ENCODE results near the gene MAPK13.
A peak's percentile ranks its signal among the peaks of the same experiment; 100 is the strongest.

The MAPK13 gene

GRCh38 chr6:36102853-36103252 is 27.5 kb upstream of the MAPK13 start:
- no peak for ATAC-seq (replicated peaks)
- H3K4me1 Mint-ChIP-seq (ENCODE audit: low read depth in 2 of 2) = peaks cover 26 to 54% of the 10 kb centered on the region in 2 donors
- H3K27me3 Mint-ChIP-seq = no peaks in the 10 kb centered on the region
- no peak for DNase-seq
- no peaks in the 10 kb centered on the region for H3K9me3 Mint-ChIP-seq
- peaks cover 4% of the 10 kb centered on the region for H3K36me3 Mint-ChIP-seq (ENCODE audit: insufficient read depth)
- H3K4me3 Mint-ChIP-seq = no peak overlapping the region
- H3K27ac Mint-ChIP-seq = peak overlapping the region; percentile 5 to 78

GRCh38 chr6:36104836-36105235 is 25.5 kb upstream of the MAPK13 start:
- H3K36me3 Mint-ChIP-seq (ENCODE audit: insufficient read depth) = peaks cover 11% of the 10 kb centered on the region
- DNase-seq = no peak
- ATAC-seq (replicated peaks) = no peak
- peaks cover 22 to 53% of the 10 kb centered on the region in 2 donors for H3K4me1 Mint-ChIP-seq (ENCODE audit: low read depth in 2 of 2)
- no peak overlapping the region for H3K27ac Mint-ChIP-seq
- no peaks in the 10 kb centered on the region for H3K27me3 Mint-ChIP-seq
- H3K4me3 Mint-ChIP-seq = no peak overlapping the region
- H3K9me3 Mint-ChIP-seq = no peaks in the 10 kb centered on the region

DNA sequence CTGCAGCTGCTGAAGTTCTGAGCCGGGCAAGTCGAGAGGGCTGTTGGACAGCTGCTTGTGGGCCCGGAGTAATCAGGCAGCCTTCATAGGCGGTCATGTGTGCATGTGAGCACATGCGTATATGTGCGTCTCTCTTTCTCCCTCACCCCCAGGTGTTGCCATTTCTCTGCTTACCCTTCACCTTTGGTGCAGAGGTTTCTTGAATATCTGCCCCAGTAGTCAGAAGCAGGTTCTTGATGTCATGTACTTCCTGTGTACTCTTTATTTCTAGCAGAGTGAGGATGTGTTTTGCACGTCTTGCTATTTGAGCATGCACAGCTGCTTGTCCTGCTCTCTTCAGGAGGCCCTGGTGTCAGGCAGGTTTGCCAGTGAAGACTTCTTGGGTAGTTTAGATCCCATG is 21.2 kb upstream of the MAPK13 start:
- Mint-ChIP-seq H3K4me1 (ENCODE audit: low read depth in 2 of 2) (peaks cover 26 to 49% of the 10 kb centered on the region in 2 donors), H3K4me3 (peak overlapping the region; percentile 5 to 25), H3K36me3 (ENCODE audit: insufficient read depth) (peaks cover 25% of the 10 kb centered on the region), H3K27ac (peak overlapping the region; percentile 67 to 76), H3K27me3 (no peaks in the 10 kb centered on the region), H3K9me3 (no peaks in the 10 kb centered on the region)
- ATAC-seq (replicated peaks) (peak; percentile 92), DNase-seq (no peak)

- Mint-ChIP-seq H3K9me3 (no peaks in the 10 kb centered on the region), H3K4me1 (ENCODE audit: low read depth in 2 of 2) (peaks cover 33 to 52% of the 10 kb centered on the region in 2 donors), H3K4me3 (no peak overlapping the region), H3K36me3 (ENCODE audit: insufficient read depth) (peaks cover 25% of the 10 kb centered on the region), H3K27me3 (no peaks in the 10 kb centered on the region), H3K27ac (peak overlapping the region in 1 of 2 donors; percentile 67)
- DNase-seq = no peak
- ATAC-seq (replicated peaks) = no peak
Observed at GRCh38 chr6:36110050-36110449, 20.3 kb upstream of the MAPK13 start.

GRCh38 chr6:36110863-36111262 is 19.4 kb upstream of the MAPK13 start:
- ATAC-seq (replicated peaks) (no peak), DNase-seq (no peak)
- Mint-ChIP-seq H3K36me3 (ENCODE audit: insufficient read depth) (peaks cover 30% of the 10 kb centered on the region), H3K4me1 (ENCODE audit: low read depth in 2 of 2) (peaks cover 36 to 53% of the 10 kb centered on the region in 2 donors), H3K27ac (no peak overlapping the region), H3K4me3 (no peak overlapping the region), H3K27me3 (no peaks in the 10 kb centered on the region), H3K9me3 (no peaks in the 10 kb centered on the region)

GRCh38 chr6:36111526-36111925 is 18.8 kb upstream of the MAPK13 start:
- Mint-ChIP-seq H3K4me3 (no peak overlapping the region), H3K27me3 (no peaks in the 10 kb centered on the region), H3K4me1 (ENCODE audit: low read depth in 2 of 2) (peaks cover 40 to 55% of the 10 kb centered on the region in 2 donors), H3K27ac (no peak overlapping the region), H3K36me3 (ENCODE audit: insufficient read depth) (peaks cover 30% of the 10 kb centered on the region), H3K9me3 (no peaks in the 10 kb centered on the region)
- ATAC-seq (replicated peaks) (no peak), DNase-seq (no peak)

DNA sequence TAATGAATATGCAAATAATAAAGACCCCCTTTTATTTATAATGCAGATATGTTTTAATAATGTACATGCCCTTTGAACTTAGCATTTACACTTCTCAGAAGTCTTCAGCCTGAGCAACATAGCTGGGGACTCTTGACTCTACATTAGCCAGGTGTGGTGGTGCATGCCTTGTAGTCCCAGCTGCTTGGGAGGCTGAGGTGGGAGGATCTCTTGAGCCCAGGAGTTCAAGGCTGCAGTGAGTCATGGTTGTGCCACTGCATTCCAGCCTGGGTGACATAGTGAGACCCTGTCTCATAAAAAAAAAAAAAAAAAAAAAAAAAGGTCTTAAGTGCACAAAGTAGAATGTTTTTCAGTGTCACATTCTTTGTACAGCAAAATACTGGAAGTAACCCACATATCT is 17.3 kb upstream of the MAPK13 start:
- no peak overlapping the region for H3K27ac Mint-ChIP-seq
- peaks cover 27% of the 10 kb centered on the region for H3K36me3 Mint-ChIP-seq (ENCODE audit: insufficient read depth)
- H3K4me1 Mint-ChIP-seq (ENCODE audit: low read depth in 2 of 2) = peaks cover 54 to 69% of the 10 kb centered on the region in 2 donors

DNA sequence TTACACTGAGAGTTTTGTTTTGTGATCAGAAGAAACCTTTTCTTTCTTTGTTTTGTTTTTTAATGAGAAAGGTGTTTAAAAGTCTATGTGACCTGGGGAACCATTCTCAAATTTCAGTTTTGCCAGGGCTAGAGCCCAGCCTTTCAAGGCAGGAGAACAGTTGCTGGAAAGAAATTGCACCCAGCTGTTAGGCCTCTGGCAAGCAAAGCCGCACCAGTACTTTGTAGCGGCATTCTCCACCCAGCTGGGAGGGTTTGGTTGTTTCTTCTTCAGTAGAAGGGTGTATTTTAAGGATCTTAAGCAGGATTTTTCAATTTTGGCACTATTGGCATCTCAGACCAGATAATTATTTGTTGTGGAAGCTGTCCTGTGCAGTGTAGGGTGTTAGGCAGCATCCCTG is 16.6 kb upstream of the MAPK13 start:
- Mint-ChIP-seq H3K9me3 (no peaks in the 10 kb centered on the region), H3K36me3 (ENCODE audit: insufficient read depth) (peaks cover 27% of the 10 kb centered on the region), H3K27ac (peak overlapping the region in 1 of 2 donors; percentile 71), H3K27me3 (no peaks in the 10 kb centered on the region), H3K4me3 (peak overlapping the region; percentile 65 to 68), H3K4me1 (ENCODE audit: low read depth in 2 of 2) (peaks cover 60 to 71% of the 10 kb centered on the region in 2 donors)
- DNase-seq = no peak
- no peak for ATAC-seq (replicated peaks)

More for the DNA sequence above, 17.3 kb upstream of the MAPK13 start:
- DNase-seq (no peak), ATAC-seq (replicated peaks) (no peak)
- no peaks in the 10 kb centered on the region for H3K27me3 Mint-ChIP-seq
- peak overlapping the region; percentile 25 to 68 for H3K4me3 Mint-ChIP-seq
- no peaks in the 10 kb centered on the region for H3K9me3 Mint-ChIP-seq

GRCh38 chr6:36114798-36115408 is 15.4 kb upstream of the MAPK13 start:
- peak overlapping the region; percentile 71 to 77 for H3K27ac Mint-ChIP-seq
- H3K4me1 Mint-ChIP-seq (ENCODE audit: low read depth in 2 of 2) = peaks cover 63 to 71% of the 10 kb centered on the region in 2 donors
- peak; percentile 49 for ATAC-seq (replicated peaks)
- no peaks in the 10 kb centered on the region for H3K27me3 Mint-ChIP-seq
- DNase-seq = peak in 1 of 3 experiments; percentile 22
- no peaks in the 10 kb centered on the region for H3K9me3 Mint-ChIP-seq
- H3K36me3 Mint-ChIP-seq (ENCODE audit: insufficient read depth) = peaks cover 31% of the 10 kb centered on the region
- H3K4me3 Mint-ChIP-seq = peak overlapping the region; percentile 65 to 68

DNA sequence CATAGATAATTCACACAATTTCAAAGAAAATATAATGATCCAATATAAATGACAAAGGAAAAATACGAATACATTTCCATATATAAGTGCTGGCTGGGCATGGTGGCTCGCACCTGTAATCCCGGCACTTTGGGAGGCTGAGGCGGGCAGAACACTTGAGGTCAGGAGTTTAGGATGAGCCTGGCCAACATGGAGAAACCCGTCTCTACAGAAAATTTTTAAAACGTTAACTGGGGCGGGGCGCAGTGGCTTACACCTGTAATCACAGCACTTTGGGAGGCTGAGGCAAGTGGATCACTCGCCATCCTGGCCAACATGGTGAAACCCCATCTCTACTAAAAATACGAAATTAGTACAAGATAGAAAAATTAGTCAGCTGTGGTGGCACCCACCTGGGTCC is 14.9 kb upstream of the MAPK13 start:
- ATAC-seq (replicated peaks) = no peak

DNA sequence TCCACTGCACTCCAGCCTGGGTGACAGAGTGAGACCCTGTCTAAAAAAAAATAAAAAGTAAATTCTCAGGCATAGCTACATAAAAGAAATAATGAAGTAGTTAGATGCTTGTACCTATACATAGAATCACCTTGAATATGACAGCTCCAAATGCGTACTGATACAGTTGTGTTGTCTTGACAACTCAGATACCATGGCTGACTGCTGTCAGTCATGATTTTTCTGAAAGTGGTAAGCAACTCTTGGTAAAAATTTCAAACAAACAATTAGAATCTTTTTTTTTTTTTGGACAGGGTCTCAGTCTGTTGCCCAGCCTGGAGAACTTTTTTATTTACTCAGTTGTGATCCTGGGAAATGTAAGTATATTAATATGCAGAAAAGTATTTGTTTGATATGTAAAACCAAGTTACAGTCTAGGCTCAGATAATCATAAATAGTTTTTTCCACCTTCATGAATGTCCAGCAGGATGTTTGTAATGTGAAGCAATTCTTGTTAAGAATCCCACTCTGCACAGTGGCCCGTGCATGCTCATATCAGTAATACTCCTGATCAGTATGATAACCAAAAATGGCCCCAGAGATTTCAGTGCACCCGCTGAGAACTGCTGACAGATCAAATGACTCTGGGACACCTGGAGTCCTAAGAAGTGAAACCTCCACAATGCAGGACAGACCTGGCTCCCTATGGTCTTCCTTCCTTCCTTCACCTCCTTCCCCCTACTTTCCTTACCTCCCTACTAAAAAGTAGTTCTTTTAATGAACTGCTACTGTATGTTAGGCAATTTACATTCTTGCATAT is 14.0 kb upstream of the MAPK13 start:
- Mint-ChIP-seq H3K9me3 (no peaks in the 10 kb centered on the region), H3K27ac (peak overlapping the region; percentile 96 to 99), H3K4me3 (peak overlapping the region; percentile 65 to 68), H3K36me3 (ENCODE audit: insufficient read depth) (peaks cover 22% of the 10 kb centered on the region), H3K4me1 (ENCODE audit: low read depth in 2 of 2) (peaks cover 74 to 80% of the 10 kb centered on the region in 2 donors), H3K27me3 (no peaks in the 10 kb centered on the region)
- no peak for ATAC-seq (replicated peaks)
- no peak for DNase-seq

More for the DNA sequence above, 14.9 kb upstream of the MAPK13 start:
- Mint-ChIP-seq H3K27me3 (no peaks in the 10 kb centered on the region), H3K4me1 (ENCODE audit: low read depth in 2 of 2) (peaks cover 68 to 71% of the 10 kb centered on the region in 2 donors), H3K36me3 (ENCODE audit: insufficient read depth) (peaks cover 28% of the 10 kb centered on the region), H3K4me3 (peak overlapping the region; percentile 65 to 68), H3K9me3 (no peaks in the 10 kb centered on the region), H3K27ac (peak overlapping the region; percentile 71 to 77)
- no peak for DNase-seq

DNA sequence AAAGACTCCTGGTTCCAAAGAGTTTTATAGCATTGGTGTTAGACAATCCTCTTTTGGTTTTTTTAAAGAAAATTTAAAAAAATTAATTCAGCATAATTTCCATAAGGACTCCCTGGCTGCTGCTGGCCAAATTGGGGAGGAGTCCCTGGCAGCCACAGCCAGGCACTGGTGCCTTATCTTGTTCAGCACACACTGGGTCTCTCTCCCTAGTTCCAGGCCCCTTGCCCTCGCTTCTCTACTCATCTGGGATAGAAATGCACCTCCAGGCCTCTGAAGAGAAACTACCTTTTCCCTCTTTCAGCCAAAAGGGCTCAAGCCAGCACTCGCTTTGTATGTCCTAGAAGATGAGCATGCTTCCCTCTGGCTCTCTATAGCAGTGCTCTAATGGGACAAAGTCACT is 13.4 kb upstream of the MAPK13 start:
- peaks cover 18% of the 10 kb centered on the region for H3K36me3 Mint-ChIP-seq (ENCODE audit: insufficient read depth)
- ATAC-seq (replicated peaks) (no peak), DNase-seq (no peak)
- H3K4me1 Mint-ChIP-seq (ENCODE audit: low read depth in 2 of 2) = peaks cover 75 to 86% of the 10 kb centered on the region in 2 donors
- H3K27me3 Mint-ChIP-seq = no peaks in the 10 kb centered on the region
- peak overlapping the region; percentile 96 to 99 for H3K27ac Mint-ChIP-seq
- H3K4me3 Mint-ChIP-seq = peak overlapping the region; percentile 5 to 65
- no peaks in the 10 kb centered on the region for H3K9me3 Mint-ChIP-seq

DNA sequence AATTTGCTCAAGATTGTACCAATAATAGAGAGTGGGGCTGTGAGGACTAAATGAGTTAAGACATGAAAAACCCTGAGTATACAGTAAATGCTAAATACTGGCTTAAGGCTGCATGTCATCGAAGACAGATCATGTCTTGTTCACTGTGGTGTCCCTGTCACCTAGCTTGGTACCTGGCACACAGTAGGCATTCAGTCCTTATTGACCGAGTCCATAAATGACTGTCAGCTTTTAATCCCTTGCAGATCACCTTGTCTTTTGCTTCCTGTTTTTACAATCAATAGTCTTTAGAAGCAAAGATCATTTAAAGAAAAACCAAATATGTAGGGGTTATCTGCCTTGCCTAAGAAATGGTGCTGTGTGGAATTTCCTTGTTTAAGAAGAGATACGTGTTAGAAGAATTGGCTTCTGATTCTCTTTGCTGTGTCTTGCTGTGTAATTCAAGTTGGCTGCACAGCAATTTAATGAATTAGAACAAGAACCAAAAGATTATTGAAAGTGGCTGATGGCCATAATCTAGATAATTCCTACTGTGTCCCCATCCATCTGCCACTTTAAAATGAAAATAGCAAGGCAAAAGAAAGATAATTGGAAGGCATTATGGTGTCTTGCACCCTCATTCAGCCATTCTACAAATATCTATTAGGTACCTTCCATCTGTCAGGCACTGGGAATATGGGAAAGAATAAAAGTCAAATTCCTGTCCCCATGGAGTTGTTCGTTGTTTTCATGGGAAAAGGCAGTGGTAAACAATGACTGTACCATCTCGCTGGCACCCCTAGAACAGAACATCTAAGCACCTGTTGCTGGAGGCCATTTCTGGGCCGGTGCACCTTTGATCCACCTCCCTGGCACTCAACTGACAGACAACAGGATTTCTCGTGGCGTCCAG is 12.4 kb upstream of the MAPK13 start:
- Mint-ChIP-seq H3K27ac (peak overlapping the region; percentile 96 to 99), H3K4me1 (ENCODE audit: low read depth in 2 of 2) (peaks cover 84 to 93% of the 10 kb centered on the region in 2 donors), H3K36me3 (ENCODE audit: insufficient read depth) (peaks cover 18% of the 10 kb centered on the region), H3K9me3 (no peaks in the 10 kb centered on the region), H3K4me3 (peak overlapping the region; percentile 69 to 89), H3K27me3 (no peaks in the 10 kb centered on the region)
- no peak for ATAC-seq (replicated peaks)
- DNase-seq = no peak
